Measurements from ENCODE around the gene HMCES.
"Not testable (repeated sequence)": the region's sequence is repeated elsewhere in the genome, so short reads cannot be mapped to it uniquely, and the experiment has no call there.

The HMCES gene

GRCh38 chr3:129259612-129260477, 18.8 kb upstream of the HMCES start:
- DNase-seq, result no peak

- DNase-seq, result no peak
These were observed 18.1 kb upstream of the HMCES start for GRCh38 chr3:129260606-129261005.

GRCh38 chr3:129261894-129262293, 16.8 kb upstream of the HMCES start:
- no peak for DNase-seq

- no peak for DNase-seq
These were observed 15.3 kb upstream of the HMCES start for GRCh38 chr3:129263161-129263910.

GRCh38 chr3:129264994-129265393, 13.7 kb upstream of the HMCES start:
- DNase-seq, result not testable (repeated sequence)

GRCh38 chr3:129266651-129267050, 12.0 kb upstream of the HMCES start:
- no peak for DNase-seq

GRCh38 chr3:129268396-129268795, 10.3 kb upstream of the HMCES start:
- DNase-seq, result no peak

GRCh38 chr3:129271674-129272073, 7.0 kb upstream of the HMCES start:
- no peak for DNase-seq

GRCh38 chr3:129276385-129276784, 2.3 kb upstream of the HMCES start:
- peak; percentile 53 for DNase-seq

- DNase-seq, result peak; percentile 80
These were observed 820 bp upstream of the HMCES start for GRCh38 chr3:129277829-129278271.

GRCh38 chr3:129278966-129279906, 566 bp downstream of the HMCES start:
- DNase-seq, result peak; percentile 14

GRCh38 chr3:129280183-129280582, 1.5 kb downstream of the HMCES start:
- DNase-seq, result no peak

GRCh38 chr3:129281726-129282125, 3.1 kb downstream of the HMCES start:
- DNase-seq, result no peak

- DNase-seq, result no peak
These were observed 4.2 kb downstream of the HMCES start for GRCh38 chr3:129282727-129283327.

- no peak for DNase-seq
These were observed 7.4 kb downstream of the HMCES start for GRCh38 chr3:129286081-129286480.

GRCh38 chr3:129288446-129288845, 9.8 kb downstream of the HMCES start:
- DNase-seq, result no peak

- DNase-seq, result no peak
These were observed 10.7 kb downstream of the HMCES start for GRCh38 chr3:129289201-129289921.

GRCh38 chr3:129291236-129291886, 12.7 kb downstream of the HMCES start:
- DNase-seq, result no peak

GRCh38 chr3:129295286-129295685, 16.6 kb downstream of the HMCES start:
- no peak for DNase-seq

GRCh38 chr3:129304146-129304961, 25.7 kb downstream of the HMCES start:
- no peak for DNase-seq

GRCh38 chr3:129304962-129305222, 26.2 kb downstream of the HMCES start:
- no peak for DNase-seq
